GM21723 (cell line): ENCODE results near the gene INO80E.

Source experiments
- ATAC-seq: cut with Tn5 transposase; IDR thresholded peaks from one replicate; pipeline ENCODE4 v1.9.1; 2021; ENCODE audit warnings: mild to moderate bottlenecking, moderate library complexity; ENCODE audit not compliant: unreplicated experiment

The INO80E gene

GRCh38 chr16:29975134-29975538 lies 20.9 kb upstream of the INO80E start:
- no peak for ATAC-seq

GRCh38 chr16:29975811-29976511 lies 20.1 kb upstream of the INO80E start:
- no peak for ATAC-seq

- ATAC-seq: no peak
These were observed 18.8 kb upstream of the INO80E start for GRCh38 chr16:29977063-29977825.

- no peak for ATAC-seq
These were observed 18.0 kb upstream of the INO80E start for GRCh38 chr16:29978081-29978480.

- ATAC-seq: no peak
These were observed 17.3 kb upstream of the INO80E start for GRCh38 chr16:29978564-29979270.

- ATAC-seq: no peak
These were observed 13.3 kb upstream of the INO80E start for GRCh38 chr16:29982560-29983419.

- no peak for ATAC-seq
These were observed 12.5 kb upstream of the INO80E start for GRCh38 chr16:29983420-29984136.

- no peak for ATAC-seq
These were observed 11.8 kb upstream of the INO80E start for GRCh38 chr16:29984137-29984763.

GRCh38 chr16:29984764-29985147 lies 11.3 kb upstream of the INO80E start:
- ATAC-seq: no peak

- ATAC-seq: no peak
These were observed 10.7 kb upstream of the INO80E start for GRCh38 chr16:29985271-29985811.

- no peak for ATAC-seq
These were observed 9.8 kb upstream of the INO80E start for GRCh38 chr16:29986231-29986630.

- ATAC-seq: no peak
These were observed 9.1 kb upstream of the INO80E start for GRCh38 chr16:29986931-29987330.

GRCh38 chr16:29987371-29988085 lies 8.5 kb upstream of the INO80E start:
- no peak for ATAC-seq

GRCh38 chr16:29988346-29989075 lies 7.5 kb upstream of the INO80E start:
- ATAC-seq: no peak

- ATAC-seq: no peak
These were observed 6.8 kb upstream of the INO80E start for GRCh38 chr16:29989111-29989858.

- no peak for ATAC-seq
These were observed 6.0 kb upstream of the INO80E start for GRCh38 chr16:29990034-29990433.

- no peak for ATAC-seq
These were observed 5.0 kb upstream of the INO80E start for GRCh38 chr16:29990883-29991570.
